Naive thymus-derived CD4-positive, alpha-beta T cell (primary cell): Measurements from ENCODE around the gene JTB. TPM values are rescaled to one million over a fixed set of nuclear protein-coding genes. Genes with fewer than 3 reads are reported as not detected.

ENCODE experiments used
- ATAC-seq: fragments of 150-1000 bp; cut with Tn5 transposase; 2 replicates; pipeline ENCODE4 v1.10.0; 2021; ENCODE audit warnings: mild to moderate bottlenecking, moderate library complexity
- CTCF ChIA-PET: fragments of 350-600 bp; sonication (Branson Sonifier 250); formaldehyde crosslinking; loops from one replicate; lab custom pipeline; 2021; ENCODE audit warnings: antibody characterized with exemption; lab: Charles Lee
- POLR2A ChIA-PET: fragments of 350-600 bp; sonication (Branson Sonifier 250); formaldehyde crosslinking; loops from one replicate; lab custom pipeline; 2021; ENCODE audit warnings: antibody characterized with exemption, inconsistent platforms; lab: Charles Lee
- DNase-seq, 9 donors: peaks; one replicate each; pipeline versions ENCODE4 v3.0.0 to v3.0.0-alpha.2; 2020 to 2022; ENCODE audit warnings: mixed read lengths in 1 of 9
- H3K27ac ChIP-seq: one replicate; pipeline ENCODE4 v1.7.0; 2013; ENCODE audit warnings: mild to moderate bottlenecking, low read depth, low read length, moderate library complexity
- H3K27me3 ChIP-seq, 2 donors: one replicate each; pipeline ENCODE4 v1.7.0; 2013; ENCODE audit warnings: low read length in 2 of 2, mild to moderate bottlenecking in 2 of 2, moderate library complexity in 2 of 2; ENCODE audit not compliant: control insufficient read depth in 2 of 2, insufficient read depth in 2 of 2
- H3K36me3 ChIP-seq, 3 experiments: 1 replicate in 2 of 3; 2 replicates in 1 of 3; pipeline ENCODE4 v1.7.0; 2013; ENCODE audit warnings: low read length in 3 of 3, mild to moderate bottlenecking in 3 of 3, moderate library complexity in 1 of 3; ENCODE audit not compliant: insufficient read depth in 3 of 3, control insufficient read depth in 2 of 3
- H3K4me1 ChIP-seq, 2 donors: one replicate each; pipeline ENCODE4 v1.7.0; 2013; ENCODE audit warnings: low read length in 2 of 2, mild to moderate bottlenecking in 2 of 2, moderate library complexity in 1 of 2; ENCODE audit not compliant: control insufficient read depth in 2 of 2, insufficient read depth in 2 of 2
- H3K4me3 ChIP-seq: 2 replicates; pipeline ENCODE4 v1.7.0; 2013; ENCODE audit warnings: mild to moderate bottlenecking, low read length
- H3K9me3 ChIP-seq, 3 experiments: 1 replicate in 2 of 3; 2 replicates in 1 of 3; pipeline ENCODE4 v1.7.0; 2013; ENCODE audit warnings: low read length in 3 of 3; ENCODE audit not compliant: control insufficient read depth in 2 of 3
- H3K27ac Mint-ChIP-seq, 9 donors: one replicate each; pipeline ENCODE4 v1.8.0; 2020 to 2022; ENCODE audit warnings: mixed read lengths in 9 of 9, mild to moderate bottlenecking in 8 of 9, moderate library complexity in 5 of 9, inconsistent platforms in 2 of 9
- H3K27me3 Mint-ChIP-seq, 5 donors: one replicate each; pipeline ENCODE4 v1.8.0; 2021 to 2022; ENCODE audit warnings: mixed read lengths in 5 of 5, mild to moderate bottlenecking in 1 of 5
- H3K36me3 Mint-ChIP-seq, 5 donors: one replicate each; pipeline ENCODE4 v1.8.0; 2020 to 2022; ENCODE audit warnings: mixed read lengths in 5 of 5, mild to moderate bottlenecking in 3 of 5, inconsistent platforms in 1 of 5
- H3K4me1 Mint-ChIP-seq, 7 donors: one replicate each; pipeline ENCODE4 v1.8.0; 2020 to 2022; ENCODE audit warnings: mixed read lengths in 7 of 7, mild to moderate bottlenecking in 3 of 7, inconsistent platforms in 1 of 7
- H3K4me3 Mint-ChIP-seq, 10 donors: one replicate each; pipeline ENCODE4 v1.8.0; 2020 to 2022; ENCODE audit warnings: mild to moderate bottlenecking in 10 of 10, mixed read lengths in 10 of 10, moderate library complexity in 6 of 10, inconsistent platforms in 2 of 10
- H3K9me3 Mint-ChIP-seq, 11 donors: one replicate each; pipeline ENCODE4 v1.8.0; 2020 to 2022; ENCODE audit warnings: mixed read lengths in 11 of 11, mild to moderate bottlenecking in 4 of 11, inconsistent platforms in 1 of 11, moderate library complexity in 1 of 11
- intact Hi-C, 2 donors: fragments of 100-400 bp; cut with micrococcal nuclease; formaldehyde crosslinking; loops; one replicate each; pipeline ENCODE4 v1.15.1; 2023
- polyA plus RNA-seq, 2 donors: library from polyadenylated mRNA; unstranded; fragments of 300-500 nt; fragmentation: Illumina TruSeq; gene quantifications; one replicate each; pipeline ENCODE4 v1.2.3, GENCODE V29; 2021
- total RNA-seq, 6 experiments: library from RNA in 5 of 6; stranded (reverse) in 5 of 6; gene quantifications; 1 replicate in 5 of 6; 2 replicates in 1 of 6; pipeline ENCODE4 v1.2.3 and lab custom pipeline; 2021 to 2026

Gene JTB
- total and polyA plus RNA-seq, 7 experiments from 2014 or later, result 78.4 to 319 (median 107) TPM

GRCh38 chr1:153938996-153939395 lies 38.5 kb downstream of the JTB start:
- DNase-seq (no peak), ATAC-seq (no peak)
- Mint-ChIP-seq H3K9me3 (peaks cover 0 to 2% (median 0%) of the 10 kb centered on the region in 11 donors), H3K27ac (peak overlapping the region in 5 of 9 donors; percentile 10 to 79 (median 50)), H3K4me1 (peaks cover 11 to 39% (median 31%) of the 10 kb centered on the region in 7 donors), H3K27me3 (no peaks in the 10 kb centered on the region), H3K4me3 (peak overlapping the region in 1 of 10 donors; percentile 12), H3K36me3 (peaks cover 9 to 57% (median 27%) of the 10 kb centered on the region in 5 donors)
- CTCF ChIA-PET, result interaction anchor here (0.9 kb wide), 1 partner anchor 28 kb away, joined by 3 read pairs; the partner anchor contains the start of gene CREB3L4
- Histone ChIP-seq H3K36me3 (peaks cover 24 to 91% (median 37%) of the 10 kb centered on the region in 3 experiments), H3K4me1 (peaks cover 15% of the 10 kb centered on the region in 2 donors), H3K27me3 (no peaks in the 10 kb centered on the region), H3K27ac (no peak overlapping the region), H3K9me3 (no peaks in the 10 kb centered on the region), H3K4me3 (no peak overlapping the region)
- intact Hi-C loops, result no loop called here
- POLR2A ChIA-PET, result interaction anchor here (1.1 kb wide), 1 partner anchor 14 kb away, joined by 3 read pairs; no protein-coding TSS in a partner anchor

- ChIA-PET POLR2A (interaction anchor here (1.0 to 1.9 kb wide), 2 partner anchors 9 to 26 kb away, joined by 3 to 8 read pairs; partner anchors contain the start of genes DENND4B and SLC39A1), CTCF (interaction anchor here (1.1 to 1.2 kb wide), 2 partner anchors 9 to 40 kb away, joined by 3 read pairs; partner anchors contain the start of genes DENND4B and JTB)
- peaks cover 9 to 52% (median 27%) of the 10 kb centered on the region in 5 donors for H3K36me3 Mint-ChIP-seq
- ATAC-seq, result no peak
- Histone ChIP-seq H3K36me3 (peaks cover 16 to 95% (median 41%) of the 10 kb centered on the region in 3 experiments), H3K4me1 (peaks cover under 1 to 1% of the 10 kb centered on the region in 2 donors), H3K4me3 (no peak overlapping the region), H3K27me3 (no peaks in the 10 kb centered on the region), H3K9me3 (no peaks in the 10 kb centered on the region), H3K27ac (no peak overlapping the region)
- no peaks in the 10 kb centered on the region for H3K9me3 Mint-ChIP-seq
- H3K27ac Mint-ChIP-seq, result peak overlapping the region in 2 of 9 donors; percentile 36 to 70
- no peak for DNase-seq
- H3K4me3 Mint-ChIP-seq, result no peak overlapping the region
- no peaks in the 10 kb centered on the region for H3K27me3 Mint-ChIP-seq
- intact Hi-C loops, result no loop called here
- H3K4me1 Mint-ChIP-seq, result peaks cover 7 to 27% (median 15%) of the 10 kb centered on the region in 7 donors
Observed at GRCh38 chr1:153937331-153937730, 40.1 kb downstream of the JTB start.

- Mint-ChIP-seq H3K9me3 (no peaks in the 10 kb centered on the region), H3K4me1 (peaks cover 5 to 21% (median 10%) of the 10 kb centered on the region in 7 donors), H3K27ac (peak overlapping the region in 3 of 9 donors; percentile 12 to 75 (median 65)), H3K27me3 (no peaks in the 10 kb centered on the region), H3K36me3 (peaks cover 9 to 46% (median 25%) of the 10 kb centered on the region in 5 donors), H3K4me3 (no peak overlapping the region)
- no peak overlapping the region for H3K27ac ChIP-seq
- H3K27me3 ChIP-seq, result no peaks in the 10 kb centered on the region
- DNase-seq, result no peak
- no peaks in the 10 kb centered on the region for H3K9me3 ChIP-seq
- H3K4me1 ChIP-seq, result no peaks in the 10 kb centered on the region
- ChIA-PET CTCF (interaction anchor here (1.2 kb wide), 1 partner anchor 10 kb away, joined by 3 read pairs; the partner anchor contains the start of gene DENND4B), POLR2A (interaction anchor here (1.9 to 3.0 kb wide), 2 partner anchors 8 to 10 kb away, joined by 8 to 10 read pairs; partner anchors contain the start of gene DENND4B)
- no peak overlapping the region for H3K4me3 ChIP-seq
- intact Hi-C loops, result no loop called here
- no peak for ATAC-seq
- peaks cover 16 to 90% (median 39%) of the 10 kb centered on the region in 3 experiments for H3K36me3 ChIP-seq
Observed at GRCh38 chr1:153936011-153936802, 41.3 kb downstream of the JTB start.

GRCh38 chr1:153934746-153935145 lies 42.7 kb downstream of the JTB start:
- H3K27ac Mint-ChIP-seq, result peak overlapping the region in 4 of 9 donors; percentile 34 to 76 (median 40)
- Histone ChIP-seq H3K27me3 (no peaks in the 10 kb centered on the region), H3K4me1 (no peaks in the 10 kb centered on the region), H3K4me3 (no peak overlapping the region), H3K27ac (no peak overlapping the region), H3K9me3 (no peaks in the 10 kb centered on the region), H3K36me3 (peaks cover 16 to 90% (median 39%) of the 10 kb centered on the region in 3 experiments)
- no peaks in the 10 kb centered on the region for H3K9me3 Mint-ChIP-seq
- peaks cover 0 to 38% (median 18%) of the 10 kb centered on the region in 5 donors for H3K36me3 Mint-ChIP-seq
- CTCF ChIA-PET, result interaction anchor here (0.7 kb wide), 1 partner anchor 32 kb away, joined by 3 read pairs; no protein-coding TSS in a partner anchor
- H3K4me1 Mint-ChIP-seq, result peaks cover 0 to 14% (median 3%) of the 10 kb centered on the region in 7 donors
- H3K4me3 Mint-ChIP-seq, result no peak overlapping the region
- DNase-seq (no peak), ATAC-seq (no peak)
- H3K27me3 Mint-ChIP-seq, result no peaks in the 10 kb centered on the region
- intact Hi-C loops, result no loop called here
- POLR2A ChIA-PET, result interaction anchor here (1.8 to 3.6 kb wide), 3 partner anchors 10 to 33 kb away, joined by 5 to 16 read pairs (median 10); partner anchors contain the start of genes CREB3L4 and GATAD2B

- Histone ChIP-seq H3K4me3 (no peak overlapping the region), H3K27ac (no peak overlapping the region), H3K27me3 (no peaks in the 10 kb centered on the region), H3K4me1 (no peaks in the 10 kb centered on the region), H3K36me3 (peaks cover 16 to 90% (median 39%) of the 10 kb centered on the region in 3 experiments), H3K9me3 (no peaks in the 10 kb centered on the region)
- no peaks in the 10 kb centered on the region for H3K9me3 Mint-ChIP-seq
- peak overlapping the region in 2 of 9 donors; percentile 2 to 62 for H3K27ac Mint-ChIP-seq
- no peak overlapping the region for H3K4me3 Mint-ChIP-seq
- H3K4me1 Mint-ChIP-seq, result peaks cover 0 to 11% (median 3%) of the 10 kb centered on the region in 7 donors
- H3K36me3 Mint-ChIP-seq, result peaks cover 0 to 33% (median 17%) of the 10 kb centered on the region in 5 donors
- no peak for DNase-seq
- intact Hi-C loops, result no loop called here
- no peaks in the 10 kb centered on the region for H3K27me3 Mint-ChIP-seq
- POLR2A ChIA-PET, result interaction anchor here (1.8 to 3.6 kb wide), 3 partner anchors 11 to 34 kb away, joined by 5 to 16 read pairs (median 10); partner anchors contain the start of genes CREB3L4 and GATAD2B
- CTCF ChIA-PET, result interaction anchor here (0.7 kb wide), 1 partner anchor 12 kb away, joined by 3 read pairs; the partner anchor contains the start of gene DENND4B
- ATAC-seq, result no peak
Observed at GRCh38 chr1:153933955-153934354, 43.5 kb downstream of the JTB start.

- Histone ChIP-seq H3K4me3 (no peak overlapping the region), H3K27ac (no peak overlapping the region), H3K36me3 (peaks cover 16 to 91% (median 39%) of the 10 kb centered on the region in 3 experiments), H3K4me1 (no peaks in the 10 kb centered on the region), H3K27me3 (no peaks in the 10 kb centered on the region), H3K9me3 (no peaks in the 10 kb centered on the region)
- Mint-ChIP-seq H3K36me3 (peaks cover 0 to 29% (median 17%) of the 10 kb centered on the region in 5 donors), H3K27me3 (no peaks in the 10 kb centered on the region), H3K4me3 (no peak overlapping the region), H3K4me1 (peaks cover 0 to 13% (median 2%) of the 10 kb centered on the region in 7 donors), H3K27ac (no peak overlapping the region), H3K9me3 (no peaks in the 10 kb centered on the region)
- ATAC-seq (no peak), DNase-seq (no peak)
- CTCF ChIA-PET, result no interaction called here
- POLR2A ChIA-PET, result interaction anchor here (0.7 to 3.6 kb wide), 4 partner anchors 11 to 34 kb away, joined by 3 to 16 read pairs (median 6); partner anchors contain the start of genes CREB3L4 and GATAD2B
- intact Hi-C loops, result no loop called here
Observed at GRCh38 chr1:153933430-153933829, 44.0 kb downstream of the JTB start.
